ENCODE data around the gene CLTRN.

Gene CLTRN

DNA sequence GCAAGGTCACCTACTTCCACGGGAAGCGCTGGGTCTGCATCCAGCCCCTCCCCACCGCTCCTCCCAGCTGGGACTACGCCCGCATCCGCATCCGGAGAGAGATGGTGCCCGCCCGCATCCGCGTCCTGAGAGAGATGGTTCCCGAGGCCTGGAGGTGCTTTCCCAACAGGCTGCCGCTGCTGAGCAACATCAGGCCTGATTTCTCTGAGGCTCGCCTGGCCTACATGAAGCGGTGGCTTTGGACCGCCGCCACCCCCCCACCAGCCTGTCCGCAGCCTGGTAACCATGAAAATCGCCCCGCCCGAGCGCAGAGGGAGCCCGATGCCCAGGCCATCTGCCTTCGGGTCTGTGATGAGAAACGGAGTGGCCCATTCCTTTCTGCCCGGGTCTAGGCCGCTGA is 18.1 kb downstream of the CLTRN start:
- no peak for DNase-seq

DNA sequence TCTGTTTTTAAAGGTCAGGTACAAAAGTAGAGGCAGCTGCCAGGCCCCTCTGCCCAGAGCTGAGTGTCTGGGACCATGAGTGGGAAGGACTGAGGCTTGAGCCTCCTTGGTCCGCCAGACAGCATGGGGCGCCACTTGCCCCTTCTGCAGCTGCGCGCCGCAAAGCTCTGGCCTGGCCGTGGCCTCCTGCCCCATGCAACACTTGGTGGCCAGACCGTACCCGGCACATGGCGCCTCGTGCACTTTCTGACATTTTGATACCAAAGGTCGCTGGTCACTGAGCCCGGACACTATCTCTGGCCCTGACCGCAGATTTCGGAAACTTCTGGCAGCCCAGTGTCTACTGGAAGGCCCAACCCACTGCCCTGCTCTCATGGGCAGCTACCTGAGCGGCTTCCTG is 18.6 kb downstream of the CLTRN start:
- no peak for DNase-seq

DNA sequence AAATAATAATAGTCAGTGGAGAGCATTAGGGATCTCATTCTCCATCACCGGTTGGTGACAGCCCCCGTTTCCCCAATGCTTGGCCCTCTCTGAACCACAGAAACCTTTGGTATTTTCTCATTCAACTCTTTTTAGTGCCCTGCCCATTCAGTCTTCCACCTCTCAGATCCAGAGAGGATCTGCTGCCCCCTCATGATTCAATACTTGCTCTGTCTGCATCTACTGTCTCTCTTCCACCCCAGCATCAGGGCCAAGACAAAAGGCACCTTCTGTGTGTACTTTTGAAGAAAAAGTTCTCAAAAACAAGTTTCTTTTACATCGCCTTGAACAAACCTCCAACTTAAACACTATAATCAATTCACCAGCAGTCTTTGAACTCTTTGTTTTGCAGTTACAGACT is 19.3 kb downstream of the CLTRN start:
- no peak for DNase-seq

- DNase-seq: no peak
Observed at GRCh38 chrX:15644560-15644872, 20.1 kb downstream of the CLTRN start.

- no peak for DNase-seq
Observed at GRCh38 chrX:15643786-15644559, 20.6 kb downstream of the CLTRN start.

- no peak for DNase-seq
Observed at GRCh38 chrX:15631637-15632036, 33.0 kb downstream of the CLTRN start.

- no peak for DNase-seq
Observed at GRCh38 chrX:15623054-15623453, 41.6 kb downstream of the CLTRN start.

GRCh38 chrX:15619053-15619755 is 45.4 kb downstream of the CLTRN start:
- DNase-seq: no peak

DNA sequence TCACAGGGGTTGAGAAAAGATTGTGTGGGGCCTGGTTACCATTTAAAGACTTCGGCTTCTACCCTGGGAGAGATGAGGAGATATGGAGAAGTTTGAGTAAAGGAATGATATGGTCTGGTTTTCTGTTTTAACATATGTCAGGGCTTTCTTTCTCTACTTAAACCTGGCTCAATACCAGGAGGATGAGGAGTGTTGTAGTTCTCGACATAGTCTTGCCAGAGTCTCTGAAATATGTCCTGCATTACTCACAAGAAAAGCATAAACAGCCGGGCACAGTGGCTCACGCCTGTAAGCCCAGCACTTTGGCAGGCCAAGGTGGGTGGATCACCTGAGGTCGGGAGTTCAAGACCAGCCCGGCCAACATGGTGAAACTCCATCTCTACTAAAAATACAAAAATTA is 47.5 kb downstream of the CLTRN start:
- no peak for DNase-seq

DNA sequence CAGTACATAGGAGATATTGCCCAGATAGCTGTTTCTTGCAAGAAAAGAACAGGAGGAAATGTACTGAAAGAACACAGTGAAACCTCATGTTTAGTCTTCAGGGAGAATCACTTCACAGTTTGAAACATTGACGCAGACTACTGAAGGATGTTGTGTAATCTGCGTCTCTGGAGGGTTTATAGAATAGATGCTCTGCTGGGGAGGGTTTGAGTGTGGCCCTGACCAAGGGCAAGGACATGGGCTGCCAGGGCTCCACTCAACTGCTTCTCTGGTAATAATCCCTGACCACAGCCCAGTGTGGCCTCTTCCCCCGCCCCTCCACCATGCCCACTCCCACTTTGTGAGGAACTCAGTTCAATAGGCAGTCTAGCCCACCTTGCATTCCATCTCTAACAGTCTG is 48.1 kb downstream of the CLTRN start:
- no peak for DNase-seq

- no peak for DNase-seq
Observed at GRCh38 chrX:15607067-15607466, 57.5 kb downstream of the CLTRN start.

- DNase-seq: no peak
Observed at GRCh38 chrX:15606136-15606535, 58.5 kb downstream of the CLTRN start.

DNA sequence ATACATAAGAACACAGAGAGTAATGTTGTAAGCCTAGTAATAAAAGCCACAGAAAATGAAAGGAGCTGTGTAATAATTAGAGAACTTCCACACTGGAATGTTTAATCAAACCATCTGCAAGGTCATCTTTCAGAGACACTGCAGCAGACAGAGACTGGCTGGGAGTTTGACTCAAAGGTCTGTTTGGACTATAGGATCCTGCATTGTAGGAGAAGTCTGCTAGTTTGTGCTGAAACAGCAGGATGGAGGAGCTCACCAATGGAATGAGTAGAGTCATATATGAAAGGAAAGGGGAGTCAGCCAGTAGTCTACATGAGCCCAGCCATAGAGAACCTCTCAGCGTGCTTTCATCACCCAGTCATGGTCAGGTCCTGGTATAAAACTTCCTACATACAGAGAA is 59.4 kb downstream of the CLTRN start:
- no peak for DNase-seq

GRCh38 chrX:15602761-15603160 is 61.8 kb downstream of the CLTRN start:
- DNase-seq: no peak

DNA sequence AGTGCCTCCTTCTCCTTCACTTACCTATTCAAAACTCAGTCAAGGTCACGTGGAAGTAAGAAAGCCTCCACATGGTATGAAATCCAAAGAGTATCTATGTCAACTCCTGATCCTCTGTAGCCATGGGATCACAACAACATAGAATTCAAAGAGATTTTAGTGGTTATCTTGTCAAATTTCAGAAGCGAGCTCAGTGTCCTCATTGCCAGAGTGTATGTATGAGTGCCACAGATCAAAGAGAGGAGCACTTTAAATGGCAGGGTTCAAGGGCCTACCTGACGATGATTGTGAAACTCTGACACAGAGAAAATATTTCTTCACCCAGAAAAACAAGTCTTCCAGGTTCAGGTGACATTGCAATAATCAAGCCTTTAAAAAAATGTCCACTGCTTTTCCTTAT is 62.7 kb downstream of the CLTRN start:
- no peak for DNase-seq

- no peak for DNase-seq
Observed at GRCh38 chrX:15600745-15601144, 63.9 kb downstream of the CLTRN start, which contains the start of gene ACE2. Gene ACE2, minus strand, starts transcription at chrX:15600960. Its CDS starts 49 bp downstream, at chrX:15600911.

DNA sequence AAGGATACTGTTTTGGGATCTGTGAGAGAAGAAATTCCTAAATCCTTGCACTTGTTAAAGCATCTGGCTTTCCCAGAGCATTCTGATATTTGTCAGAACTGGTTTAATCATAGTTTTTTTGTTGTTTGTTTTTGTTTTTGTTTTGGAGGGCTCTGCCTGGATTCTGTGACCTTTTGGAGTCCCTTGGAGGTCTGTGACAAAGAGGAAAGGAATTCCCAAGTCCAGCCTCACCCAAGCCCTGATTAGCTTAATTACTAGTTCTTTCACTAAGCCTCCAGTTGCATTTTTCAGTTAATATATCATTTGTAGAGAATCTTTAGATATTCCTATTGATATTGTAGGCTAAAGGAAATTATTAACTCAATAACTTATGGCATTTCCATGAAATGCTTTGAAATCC is 64.6 kb downstream of the CLTRN start:
- DNase-seq: no peak

GRCh38 chrX:15599461-15599860 is 65.1 kb downstream of the CLTRN start:
- DNase-seq: no peak

GRCh38 chrX:15598026-15598425 is 66.6 kb downstream of the CLTRN start:
- no peak for DNase-seq

DNA sequence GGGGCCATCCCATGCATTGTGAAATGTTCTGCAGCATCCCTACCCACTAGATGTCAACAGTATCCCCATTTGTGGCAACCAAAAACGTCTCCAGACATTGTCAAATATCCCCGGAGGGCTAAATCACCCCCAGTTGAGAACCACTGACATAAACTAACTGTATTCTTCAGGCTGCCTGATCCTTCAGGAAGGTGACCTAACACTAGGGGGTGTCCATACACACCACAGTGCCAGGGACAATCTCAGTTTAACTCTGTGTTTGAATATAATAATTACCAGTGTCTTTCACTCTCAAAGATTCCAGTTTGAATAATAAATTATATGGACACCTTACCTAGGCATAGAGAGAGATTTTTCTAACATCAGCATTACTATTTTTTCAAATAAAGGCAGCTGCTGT is 70.2 kb downstream of the CLTRN start:
- no peak for DNase-seq

DNA sequence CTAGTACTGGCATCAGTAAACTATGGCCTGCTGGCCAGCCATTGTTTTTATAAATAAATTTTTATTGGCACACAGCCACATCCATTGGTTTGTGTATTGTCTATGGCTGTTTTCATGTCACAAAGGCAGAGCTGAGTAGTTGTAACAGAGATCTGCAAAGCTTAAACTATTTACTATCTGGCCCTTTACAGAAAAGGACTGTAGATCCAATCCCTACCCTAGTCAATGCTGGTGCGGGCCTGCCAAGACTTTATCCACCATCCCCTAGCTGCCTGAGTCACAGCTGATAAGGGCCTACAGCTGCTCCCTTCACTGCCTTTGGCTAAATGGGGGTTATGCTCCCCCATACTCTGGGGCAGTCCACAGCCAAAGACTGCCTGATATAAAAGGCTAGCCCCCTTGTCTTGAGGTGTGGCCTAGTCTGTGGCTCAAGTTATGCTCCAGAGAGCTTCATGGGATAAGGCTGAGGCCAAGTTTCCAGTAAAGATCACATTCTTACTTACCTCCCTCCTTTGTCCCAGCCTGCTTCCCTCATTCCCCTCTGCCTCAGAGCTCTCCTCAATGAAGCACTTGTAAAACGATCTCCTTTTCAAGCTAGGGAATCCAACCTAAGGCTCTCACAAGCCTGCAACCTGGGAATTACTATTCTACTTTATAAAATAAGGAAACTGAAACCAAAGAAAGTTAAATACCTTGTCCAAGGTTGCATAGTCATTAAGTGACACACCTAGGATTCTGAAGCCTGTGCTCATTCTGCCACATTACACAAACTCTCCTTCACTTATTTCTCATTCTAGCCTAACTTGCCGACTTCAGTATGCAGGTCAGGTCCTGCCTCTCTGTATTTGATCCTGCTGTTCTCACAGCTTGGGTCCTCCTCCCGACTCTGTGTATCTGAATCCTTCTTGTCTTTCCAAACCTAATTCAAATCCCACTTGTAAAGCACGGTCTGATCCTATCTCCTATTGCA is 84.5 kb downstream of the CLTRN start:
- no peak for DNase-seq
